ENCODE data around the gene SLC4A11. TPM values are rescaled to one million over a fixed set of nuclear protein-coding genes. Genes with fewer than 3 reads are reported as not detected.
A peak's percentile ranks its signal among the peaks of the same experiment; 100 is the strongest.
"Not testable (repeated sequence)": the region's sequence is repeated elsewhere in the genome, so short reads cannot be mapped to it uniquely, and the experiment has no call there.

Gene SLC4A11
- total RNA-seq, 2 donors from 2014 or later: 0.37 to 1.3 TPM

GRCh38 chr20:3195590-3196237 is 43.3 kb downstream of the SLC4A11 start:
- Mint-ChIP-seq H3K27me3 (no peaks in the 10 kb centered on the region), H3K4me3 (no peak overlapping the region), H3K4me1 (peaks cover 25% of the 10 kb centered on the region), H3K36me3 (ENCODE audit: low read depth) (peaks cover 24% of the 10 kb centered on the region), H3K27ac (peak overlapping the region; percentile 92)
- no peak for ATAC-seq
- no peaks in the 10 kb centered on the region for H3K9me3 ChIP-seq (ENCODE audit: control insufficient read depth, low read length, poor library complexity, severe bottlenecking)
- DNase-seq: no peak

DNA sequence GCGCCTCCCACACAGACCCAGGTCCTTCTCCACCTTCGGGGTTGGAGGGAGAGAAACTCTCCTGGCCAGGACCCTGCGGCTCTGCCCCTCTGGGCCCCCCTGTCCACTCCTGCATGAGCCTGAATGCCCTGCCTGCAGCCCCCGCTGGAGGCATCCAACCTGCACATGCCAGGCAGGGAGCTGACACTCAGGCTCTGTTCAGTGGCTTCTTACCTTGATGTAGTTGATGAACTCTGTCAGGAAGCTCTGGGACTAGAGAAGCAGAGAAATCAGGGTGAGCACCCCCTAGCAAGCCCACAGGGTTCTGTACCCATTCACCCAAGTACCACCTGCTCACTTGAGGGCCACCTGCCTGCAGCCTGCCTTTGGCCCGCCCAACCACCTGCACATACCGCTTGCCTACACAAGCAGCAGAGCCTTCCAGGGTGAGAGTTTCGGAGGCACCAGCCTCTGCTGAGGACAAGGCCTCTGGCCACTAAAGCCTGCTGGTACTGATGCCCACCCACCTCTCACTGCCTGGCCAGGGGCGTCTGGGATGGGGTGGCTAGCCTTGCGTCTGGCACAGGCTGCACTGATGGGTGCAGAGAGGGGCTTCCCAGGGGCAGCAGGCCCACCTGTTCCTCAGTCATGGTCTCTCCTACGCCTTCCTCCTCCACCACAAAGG is 44.2 kb downstream of the SLC4A11 start:
- Mint-ChIP-seq H3K36me3 (ENCODE audit: low read depth) (peaks cover 24% of the 10 kb centered on the region), H3K4me1 (peaks cover 22% of the 10 kb centered on the region), H3K27me3 (no peaks in the 10 kb centered on the region), H3K27ac (peak overlapping the region; percentile 92), H3K4me3 (no peak overlapping the region)
- ATAC-seq (no peak), DNase-seq (no peak)
- H3K9me3 ChIP-seq (ENCODE audit: control insufficient read depth, low read length, poor library complexity, severe bottlenecking): no peaks in the 10 kb centered on the region

GRCh38 chr20:3193806-3194616 is 45.0 kb downstream of the SLC4A11 start:
- DNase-seq: no peak
- Mint-ChIP-seq H3K4me3 (no peak overlapping the region), H3K27ac (no peak overlapping the region), H3K36me3 (ENCODE audit: low read depth) (peaks cover 21% of the 10 kb centered on the region), H3K27me3 (no peaks in the 10 kb centered on the region), H3K4me1 (peaks cover 19% of the 10 kb centered on the region)
- no peak for ATAC-seq
- H3K9me3 ChIP-seq (ENCODE audit: control insufficient read depth, low read length, poor library complexity, severe bottlenecking): no peaks in the 10 kb centered on the region

DNA sequence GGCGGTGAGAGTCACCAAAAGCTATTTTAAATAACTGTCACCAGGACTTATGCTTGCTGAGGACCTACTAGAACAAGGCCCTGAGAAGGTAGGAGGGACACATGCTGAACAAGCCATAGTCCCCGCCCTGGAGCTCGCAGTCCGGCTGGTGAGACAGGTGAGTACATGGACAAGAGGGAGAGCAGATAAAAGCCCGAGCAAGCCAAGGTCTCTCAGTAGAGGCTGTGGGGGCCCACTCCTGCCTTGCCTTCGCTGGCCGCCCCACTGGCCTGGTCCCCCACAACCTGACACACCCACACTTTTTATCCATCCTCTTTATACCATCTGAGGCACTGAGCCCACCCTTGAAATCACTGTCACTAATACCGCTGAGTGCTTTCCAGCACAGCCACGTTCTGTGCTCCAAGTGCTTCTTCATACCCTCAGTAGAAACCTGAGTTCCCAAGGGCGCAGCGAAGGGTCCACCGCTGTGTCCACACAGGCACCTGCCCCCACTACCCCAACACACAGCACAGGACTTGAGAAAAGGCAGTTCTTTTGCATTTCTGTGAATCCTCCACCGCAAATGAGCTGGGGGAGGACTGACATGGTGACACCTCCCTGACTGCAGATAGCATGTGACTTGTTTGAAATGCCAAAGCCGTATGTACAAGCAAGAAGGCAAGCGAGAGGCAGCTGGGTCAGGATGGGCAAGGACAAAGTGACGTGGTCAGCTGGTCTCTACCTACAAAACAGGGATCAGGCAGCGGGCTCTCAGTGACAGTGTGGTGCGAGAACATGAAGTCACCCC is 46.6 kb downstream of the SLC4A11 start:
- no peaks in the 10 kb centered on the region for H3K9me3 ChIP-seq (ENCODE audit: control insufficient read depth, low read length, poor library complexity, severe bottlenecking)
- DNase-seq: no peak
- ATAC-seq: no peak
- Mint-ChIP-seq H3K27me3 (no peaks in the 10 kb centered on the region), H3K4me1 (peaks cover 14% of the 10 kb centered on the region), H3K27ac (no peak overlapping the region), H3K36me3 (ENCODE audit: low read depth) (peaks cover 16% of the 10 kb centered on the region), H3K4me3 (no peak overlapping the region)

DNA sequence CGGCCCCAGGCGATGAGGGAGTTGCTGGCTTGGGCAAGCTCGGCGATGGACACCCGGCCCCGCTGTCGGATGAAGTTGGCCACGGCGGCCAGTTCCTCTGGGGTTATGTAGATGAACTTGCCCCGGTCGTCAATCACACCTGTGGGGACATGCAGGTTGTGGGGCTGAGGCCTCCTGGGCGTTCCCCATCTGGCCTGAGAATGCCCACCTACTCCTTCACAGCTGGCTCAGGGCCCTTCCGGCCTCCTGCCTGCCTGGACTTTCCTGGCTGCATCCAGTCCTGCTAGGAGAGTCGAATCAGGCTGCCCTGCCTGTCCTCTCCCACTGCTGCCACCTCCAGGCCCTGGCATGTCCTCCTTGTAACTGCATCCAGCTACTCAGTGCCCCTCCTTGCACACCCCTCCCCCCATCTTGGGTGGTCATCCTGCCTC is 48.3 kb downstream of the SLC4A11 start:
- no peak for DNase-seq
- no peaks in the 10 kb centered on the region for H3K27me3 Mint-ChIP-seq
- H3K4me3 Mint-ChIP-seq: no peak overlapping the region
- H3K27ac Mint-ChIP-seq: no peak overlapping the region
- ATAC-seq: no peak
- peaks cover 14% of the 10 kb centered on the region for H3K36me3 Mint-ChIP-seq (ENCODE audit: low read depth)
- H3K4me1 Mint-ChIP-seq: peaks cover 9% of the 10 kb centered on the region
- no peaks in the 10 kb centered on the region for H3K9me3 ChIP-seq (ENCODE audit: control insufficient read depth, low read length, poor library complexity, severe bottlenecking)

- H3K27ac Mint-ChIP-seq: no peak overlapping the region
- no peaks in the 10 kb centered on the region for H3K9me3 ChIP-seq (ENCODE audit: control insufficient read depth, low read length, poor library complexity, severe bottlenecking)
- H3K4me3 Mint-ChIP-seq: no peak overlapping the region
- H3K4me1 Mint-ChIP-seq: peaks cover 6% of the 10 kb centered on the region
- no peak for ATAC-seq
- peaks cover 11% of the 10 kb centered on the region for H3K36me3 Mint-ChIP-seq (ENCODE audit: low read depth)
- DNase-seq: no peak
- H3K27me3 Mint-ChIP-seq: no peaks in the 10 kb centered on the region
Observed at GRCh38 chr20:3189561-3190131, 49.3 kb downstream of the SLC4A11 start.

- DNase-seq: no peak
- Mint-ChIP-seq H3K27me3 (no peaks in the 10 kb centered on the region), H3K27ac (no peak overlapping the region), H3K4me1 (peaks cover 6% of the 10 kb centered on the region), H3K4me3 (no peak overlapping the region), H3K36me3 (ENCODE audit: low read depth) (peaks cover 11% of the 10 kb centered on the region)
- ATAC-seq: no peak
- no peaks in the 10 kb centered on the region for H3K9me3 ChIP-seq (ENCODE audit: control insufficient read depth, low read length, poor library complexity, severe bottlenecking)
Observed at GRCh38 chr20:3188823-3189413, 50.1 kb downstream of the SLC4A11 start.

GRCh38 chr20:3187861-3188260 is 51.1 kb downstream of the SLC4A11 start:
- peaks cover 11% of the 10 kb centered on the region for H3K36me3 Mint-ChIP-seq (ENCODE audit: low read depth)
- not testable (repeated sequence) for H3K4me3 Mint-ChIP-seq, ATAC-seq

DNA sequence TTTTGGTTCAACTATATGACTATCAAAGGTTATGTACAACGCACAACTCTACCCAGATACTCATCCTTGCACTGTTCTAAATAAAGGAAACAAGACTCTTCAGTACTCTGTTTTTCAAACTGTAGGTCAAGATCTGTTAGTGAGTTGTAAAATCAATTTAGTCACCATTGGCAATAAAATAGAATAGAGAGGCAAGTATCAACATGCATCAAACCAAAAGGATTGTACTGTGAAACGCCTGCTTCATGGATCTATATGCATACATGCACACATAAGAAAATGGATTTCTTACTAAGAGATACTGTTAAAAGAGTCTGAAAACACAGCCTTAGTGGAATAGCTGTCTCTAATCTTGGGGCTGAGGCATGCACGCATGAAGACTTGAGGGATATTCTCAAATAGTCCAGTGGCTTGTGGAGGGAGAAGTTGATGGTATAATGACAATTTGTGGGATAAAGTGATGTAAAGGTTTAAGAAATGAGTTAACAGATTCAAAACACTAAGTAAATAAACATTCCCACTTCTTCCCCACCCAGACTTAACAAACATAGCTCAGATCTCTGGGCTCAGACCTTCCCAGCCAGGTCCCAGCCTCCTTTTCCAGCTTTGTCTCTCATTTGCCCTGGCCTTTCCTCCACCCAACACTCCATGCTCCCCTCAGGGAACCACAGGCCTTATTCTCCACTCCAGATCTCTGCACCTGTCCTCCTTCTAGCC is 54.9 kb downstream of the SLC4A11 start:
- no peaks in the 10 kb centered on the region for H3K4me1 Mint-ChIP-seq
- H3K9me3 ChIP-seq (ENCODE audit: control insufficient read depth, low read length, poor library complexity, severe bottlenecking): no peaks in the 10 kb centered on the region
- H3K4me3 Mint-ChIP-seq: no peak overlapping the region
- H3K36me3 Mint-ChIP-seq (ENCODE audit: low read depth): no peaks in the 10 kb centered on the region
- no peaks in the 10 kb centered on the region for H3K27me3 Mint-ChIP-seq
- ATAC-seq (no peak), DNase-seq (no peak)
- no peak overlapping the region for H3K27ac Mint-ChIP-seq

More at GRCh38 chr20:3187861-3188260, 51.1 kb downstream of the SLC4A11 start:
- H3K27me3 Mint-ChIP-seq; H3K4me1 Mint-ChIP-seq; DNase-seq; H3K27ac Mint-ChIP-seq; H3K9me3 ChIP-seq (ENCODE audit: control insufficient read depth, low read length, poor library complexity, severe bottlenecking): not testable (repeated sequence)

GRCh38 chr20:3182429-3182828 is 56.6 kb downstream of the SLC4A11 start:
- H3K4me3 Mint-ChIP-seq: not testable (repeated sequence)

DNA sequence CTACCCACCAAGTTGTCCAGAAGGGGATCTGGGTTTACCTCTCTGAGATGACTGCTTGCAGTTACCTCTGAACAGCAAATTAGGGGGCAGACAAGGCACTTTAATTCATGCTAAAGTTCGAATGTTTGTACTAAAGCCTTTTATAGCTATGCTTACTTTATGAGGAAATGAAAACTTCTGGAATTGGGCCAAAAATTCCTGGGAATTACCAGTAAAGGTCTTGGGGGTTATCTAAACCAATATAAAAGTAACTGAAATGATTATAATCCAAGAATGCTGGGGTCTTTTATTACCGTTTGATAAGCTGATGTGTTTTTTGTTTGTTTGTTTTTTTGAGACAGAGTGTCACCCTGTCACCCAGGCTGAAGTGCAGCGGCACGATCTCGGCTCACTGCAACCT is 57.7 kb downstream of the SLC4A11 start:
- DNase-seq (no peak), ATAC-seq (no peak)
- no peaks in the 10 kb centered on the region for H3K4me1 Mint-ChIP-seq
- no peak overlapping the region for H3K4me3 Mint-ChIP-seq
- H3K27me3 Mint-ChIP-seq: no peaks in the 10 kb centered on the region
- no peaks in the 10 kb centered on the region for H3K36me3 Mint-ChIP-seq (ENCODE audit: low read depth)
- H3K27ac Mint-ChIP-seq: no peak overlapping the region
- H3K9me3 ChIP-seq (ENCODE audit: control insufficient read depth, low read length, poor library complexity, severe bottlenecking): no peaks in the 10 kb centered on the region

More at GRCh38 chr20:3182429-3182828, 56.6 kb downstream of the SLC4A11 start:
- H3K36me3 Mint-ChIP-seq (ENCODE audit: low read depth); DNase-seq; H3K27me3 Mint-ChIP-seq; H3K9me3 ChIP-seq (ENCODE audit: control insufficient read depth, low read length, poor library complexity, severe bottlenecking); H3K27ac Mint-ChIP-seq; ATAC-seq; H3K4me1 Mint-ChIP-seq: not testable (repeated sequence)

GRCh38 chr20:3180319-3180718 is 58.7 kb downstream of the SLC4A11 start:
- Mint-ChIP-seq H3K27me3 (peaks cover 3% of the 10 kb centered on the region), H3K36me3 (ENCODE audit: low read depth) (no peaks in the 10 kb centered on the region), H3K4me1 (peaks cover 2% of the 10 kb centered on the region), H3K27ac (no peak overlapping the region), H3K4me3 (no peak overlapping the region)
- DNase-seq: no peak
- H3K9me3 ChIP-seq (ENCODE audit: control insufficient read depth, low read length, poor library complexity, severe bottlenecking): no peaks in the 10 kb centered on the region
- ATAC-seq: no peak
